IMR-90 (cell line): Measurements from ENCODE around the gene ING2.

Source experiments
- BHLHE40 ChIP-seq: fragments of 150-350 bp; IDR thresholded peaks from 2 replicates; pipeline ENCODE4 v1.6.1; 2016; ENCODE audit warnings: mild to moderate bottlenecking, low read depth, low read length
- CTCF ChIP-seq: conservative IDR thresholded peaks from 2 replicates; pipeline ENCODE4 v1.5.1; 2012; ENCODE audit warnings: mild to moderate bottlenecking, low read depth, low read length, improper control_type of control experiment
- POLR2A ChIP-seq: IDR thresholded peaks from 2 replicates; pipeline ENCODE4 v1.6.1; 2012; ENCODE audit warnings: mild to moderate bottlenecking, low read depth, low read length
- RCOR1 ChIP-seq: IDR thresholded peaks from 2 replicates; pipeline ENCODE4 v1.6.1; 2012; ENCODE audit warnings: mild to moderate bottlenecking, low read length, improper control_type of control experiment; ENCODE audit not compliant: insufficient replicate concordance

- TF ChIP-seq CTCF (no peak), POLR2A (no peak), BHLHE40 (no peak), RCOR1 (no peak)
Observed at GRCh38 chr4:183561905-183562304, 57.0 kb downstream of the ING2 start.
